ENCODE results near the gene PRMT7.

Gene PRMT7

DNA sequence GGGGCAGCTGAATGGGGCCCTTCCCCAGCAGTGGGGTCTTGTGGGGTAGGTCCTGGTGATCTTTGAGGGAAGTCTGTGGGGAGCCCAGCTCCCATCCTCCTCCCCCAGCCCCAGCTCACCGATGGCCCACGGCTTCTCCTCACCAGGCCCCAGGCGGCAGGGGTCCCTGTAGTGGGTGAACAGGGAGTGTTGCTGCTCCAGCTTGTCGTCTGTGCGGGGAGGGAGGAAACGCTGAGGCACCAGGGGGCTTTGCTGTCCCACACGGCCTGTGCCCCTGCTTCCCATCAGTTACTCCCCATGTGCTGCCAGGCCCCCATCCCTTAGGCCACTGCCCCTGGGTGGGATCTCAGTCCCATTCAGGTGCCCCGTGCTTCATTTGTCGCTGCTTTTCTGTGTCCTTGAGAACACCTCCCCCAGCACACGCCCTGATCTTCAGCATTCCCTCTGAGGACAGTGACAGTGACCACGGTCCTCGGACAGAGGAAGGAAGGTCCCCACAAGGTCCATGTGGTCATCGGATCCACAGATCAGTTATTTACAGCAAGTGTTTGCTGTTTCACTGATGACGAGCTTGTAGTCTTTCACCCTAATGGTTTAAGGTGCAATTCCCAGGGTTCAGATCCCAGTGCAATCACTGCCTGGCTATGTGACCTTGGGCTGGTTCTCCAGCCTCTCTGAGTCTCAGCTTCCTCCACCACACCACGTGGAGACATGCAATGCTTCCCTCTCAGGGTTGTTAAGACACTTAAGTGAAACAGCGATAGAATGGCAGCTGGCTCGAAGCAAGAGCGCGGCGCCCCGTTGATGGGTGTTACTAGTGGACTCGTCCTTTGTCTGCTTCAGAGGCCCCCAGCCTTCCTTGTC is 53.1 kb downstream of the PRMT7 start:
- no peak for DNase-seq (ENCODE audit: low spot score)

DNA sequence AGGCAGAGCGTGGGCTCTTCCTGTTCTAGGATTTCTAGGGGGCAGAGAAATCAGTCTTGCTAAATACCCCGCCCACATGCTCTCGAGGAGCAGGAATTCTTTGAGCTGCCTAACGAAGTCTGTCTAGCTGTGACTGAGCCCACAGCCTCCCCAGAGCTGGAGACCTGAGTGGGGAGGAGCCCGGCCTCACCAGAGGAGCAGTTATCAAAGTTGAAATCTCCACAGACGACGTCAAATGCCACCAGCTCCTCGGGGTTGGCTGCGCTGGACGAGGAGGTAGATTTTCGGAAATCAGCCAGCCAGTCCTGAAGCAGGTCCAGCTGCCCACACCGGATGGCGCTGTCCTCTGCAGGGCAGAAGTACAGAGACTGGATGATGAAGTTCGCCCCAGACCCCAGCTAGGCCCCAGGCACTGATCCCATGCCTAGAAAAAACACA is 53.8 kb downstream of the PRMT7 start:
- no peak for DNase-seq (ENCODE audit: low spot score)

DNA sequence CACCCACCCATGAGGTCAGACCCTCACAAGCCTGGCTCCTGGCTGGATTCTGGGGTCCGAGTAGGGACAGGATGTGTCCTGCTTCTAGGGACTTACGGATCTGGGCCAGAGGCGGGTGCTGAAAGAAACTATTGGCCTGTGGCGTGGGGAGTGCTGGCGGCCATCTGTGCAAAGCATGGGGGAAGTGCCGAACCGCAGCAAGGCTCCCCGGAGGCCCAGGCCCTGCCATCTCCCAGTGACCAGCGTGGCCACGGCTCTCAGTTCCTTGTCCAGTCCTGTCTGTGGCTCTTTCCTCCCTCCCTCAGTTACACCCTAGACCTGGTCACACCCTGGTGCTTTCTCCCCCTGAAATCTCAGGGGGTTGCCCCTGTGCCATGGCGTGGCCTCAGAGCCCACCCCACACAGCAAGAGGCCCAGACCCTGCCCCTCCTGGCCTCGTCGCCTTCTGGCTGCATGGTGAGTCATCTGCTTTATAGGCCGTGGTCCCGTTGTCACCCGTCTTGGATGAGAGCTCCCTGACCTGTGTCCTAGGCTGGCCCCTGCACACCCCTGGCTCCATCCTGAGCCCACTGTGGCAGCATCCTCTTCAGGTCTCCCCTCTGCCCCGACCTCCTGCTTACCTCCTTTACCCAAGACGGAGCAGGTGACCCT is 54.5 kb downstream of the PRMT7 start:
- no peak for DNase-seq (ENCODE audit: low spot score)

DNA sequence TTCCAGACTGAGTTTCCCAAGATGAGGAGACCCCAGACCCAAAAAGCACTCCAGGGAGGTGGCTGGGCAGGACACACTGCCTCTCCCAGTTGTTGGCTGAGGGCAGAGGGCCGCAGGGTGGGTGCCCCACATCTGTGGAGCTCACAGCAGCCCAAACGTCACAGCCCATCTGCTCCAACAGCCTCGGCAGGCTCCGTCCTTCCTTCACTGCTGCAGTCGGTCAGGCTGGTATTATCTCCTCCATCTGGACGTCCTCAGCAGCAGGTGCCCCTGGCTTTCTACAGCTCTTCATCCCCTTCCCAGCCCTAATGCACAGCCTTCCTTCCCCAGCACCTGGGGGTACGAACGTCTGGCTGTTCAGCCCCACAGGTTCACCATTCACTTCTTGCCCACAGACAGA is 55.2 kb downstream of the PRMT7 start:
- DNase-seq (ENCODE audit: low spot score) = no peak

DNA sequence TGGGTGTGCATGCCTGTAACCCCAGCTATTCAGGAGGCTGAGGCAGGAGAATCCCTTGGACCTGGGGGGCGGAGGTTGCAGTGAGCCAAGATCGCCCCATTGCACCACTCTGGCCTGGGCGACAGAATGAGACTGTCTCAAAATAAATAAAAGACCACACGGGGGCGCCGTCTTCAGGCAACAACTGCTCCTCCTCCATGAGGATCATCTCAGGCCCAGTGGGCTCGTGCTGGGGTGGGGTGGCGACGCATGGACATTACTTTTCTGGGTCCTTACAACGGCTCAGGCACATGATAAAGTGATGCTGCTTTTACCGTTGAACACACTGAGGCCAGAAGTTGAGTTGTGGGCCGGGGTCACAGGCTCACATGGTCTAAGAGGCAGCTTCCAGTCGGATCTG is 56.2 kb downstream of the PRMT7 start:
- DNase-seq (ENCODE audit: low spot score) = peak; percentile 8

DNA sequence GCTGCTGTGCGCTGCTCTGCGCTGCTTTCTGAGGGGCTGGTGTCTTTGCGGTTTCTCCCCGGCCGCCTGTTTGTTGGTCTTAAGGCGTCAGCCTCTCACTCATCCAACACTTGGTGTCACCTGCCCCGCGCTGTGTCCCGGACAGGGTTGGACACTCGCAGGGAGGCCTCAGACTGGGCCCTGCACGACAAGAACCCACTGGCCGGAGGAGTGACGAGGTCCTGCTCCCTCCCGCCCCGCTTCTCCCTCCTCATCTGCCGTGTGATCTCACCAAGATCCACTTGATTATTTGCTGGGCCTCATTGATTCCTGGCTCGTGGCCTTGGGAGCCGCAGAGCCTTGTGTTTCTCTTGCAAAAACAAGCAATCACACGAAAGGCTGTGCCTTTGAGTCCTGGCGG is 56.6 kb downstream of the PRMT7 start:
- DNase-seq (ENCODE audit: low spot score) = no peak

DNA sequence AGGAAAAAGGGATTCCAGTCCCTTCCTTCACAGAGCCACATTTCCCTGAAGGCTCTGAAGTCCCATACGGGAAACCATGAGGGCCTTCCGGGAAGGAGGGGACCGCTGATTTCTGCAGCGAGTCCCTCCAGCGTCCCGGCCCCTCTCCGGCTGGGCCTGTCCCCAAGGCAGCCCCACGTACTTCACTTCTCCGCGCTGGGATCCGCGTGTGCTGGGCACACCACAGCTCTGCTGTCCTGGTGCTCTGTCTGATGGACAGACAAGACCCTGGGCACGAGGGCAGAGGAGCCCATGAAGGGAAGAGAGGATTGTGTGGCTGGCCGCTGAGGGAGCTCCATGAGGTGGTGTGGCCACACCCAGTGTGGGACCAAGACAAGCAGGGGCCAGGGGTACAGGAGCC is 57.1 kb downstream of the PRMT7 start:
- DNase-seq (ENCODE audit: low spot score) = no peak

DNA sequence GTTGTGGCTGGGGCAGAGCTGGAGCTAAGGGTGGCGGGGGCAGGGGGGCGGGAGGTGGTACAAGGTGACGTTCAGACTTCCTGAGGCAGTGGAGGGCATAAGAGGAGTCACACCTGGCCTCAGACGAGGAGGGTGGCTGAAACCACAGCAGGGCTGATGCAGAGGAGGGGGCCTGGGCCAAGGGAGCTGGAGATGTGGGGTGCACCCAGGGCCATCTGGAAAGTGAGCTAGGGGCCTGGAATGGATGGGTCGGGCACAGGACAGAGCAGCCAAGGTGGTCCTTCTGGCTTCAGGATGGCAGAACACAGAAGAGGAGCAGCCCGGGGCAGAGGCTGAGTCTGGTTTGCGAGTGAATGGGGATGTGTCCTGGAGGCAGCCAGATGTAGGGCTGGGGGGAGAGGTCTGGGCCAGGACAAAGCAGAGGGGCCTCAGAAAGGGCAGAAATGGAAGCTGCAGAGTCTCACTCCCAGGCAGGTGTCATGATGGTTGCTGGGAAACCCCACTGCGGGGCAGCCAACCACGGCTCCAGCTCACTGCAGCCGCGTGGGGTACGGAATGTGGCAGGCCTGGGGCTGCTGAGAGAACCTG is 57.6 kb downstream of the PRMT7 start:
- no peak for DNase-seq (ENCODE audit: low spot score)

DNA sequence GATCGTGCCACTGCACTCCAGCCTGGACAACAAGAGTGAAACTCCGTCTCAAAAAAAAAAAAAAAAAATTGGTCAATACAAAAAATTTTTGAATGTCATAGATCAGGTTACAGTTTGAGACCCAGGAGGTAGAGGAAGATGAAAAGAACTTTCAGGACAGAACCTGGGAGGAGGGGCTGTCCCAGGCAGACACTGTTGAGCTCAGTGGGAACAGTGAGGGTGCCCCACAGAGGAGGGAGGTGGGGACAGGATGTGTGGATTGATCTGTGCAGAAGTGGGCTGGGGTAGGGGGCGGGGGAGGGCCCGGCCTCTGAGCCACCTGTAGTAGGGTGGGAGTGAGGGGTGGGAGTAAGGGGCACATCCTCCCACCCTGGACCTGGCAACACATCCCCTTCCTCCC is 58.3 kb downstream of the PRMT7 start:
- DNase-seq (ENCODE audit: low spot score) = no peak

DNA sequence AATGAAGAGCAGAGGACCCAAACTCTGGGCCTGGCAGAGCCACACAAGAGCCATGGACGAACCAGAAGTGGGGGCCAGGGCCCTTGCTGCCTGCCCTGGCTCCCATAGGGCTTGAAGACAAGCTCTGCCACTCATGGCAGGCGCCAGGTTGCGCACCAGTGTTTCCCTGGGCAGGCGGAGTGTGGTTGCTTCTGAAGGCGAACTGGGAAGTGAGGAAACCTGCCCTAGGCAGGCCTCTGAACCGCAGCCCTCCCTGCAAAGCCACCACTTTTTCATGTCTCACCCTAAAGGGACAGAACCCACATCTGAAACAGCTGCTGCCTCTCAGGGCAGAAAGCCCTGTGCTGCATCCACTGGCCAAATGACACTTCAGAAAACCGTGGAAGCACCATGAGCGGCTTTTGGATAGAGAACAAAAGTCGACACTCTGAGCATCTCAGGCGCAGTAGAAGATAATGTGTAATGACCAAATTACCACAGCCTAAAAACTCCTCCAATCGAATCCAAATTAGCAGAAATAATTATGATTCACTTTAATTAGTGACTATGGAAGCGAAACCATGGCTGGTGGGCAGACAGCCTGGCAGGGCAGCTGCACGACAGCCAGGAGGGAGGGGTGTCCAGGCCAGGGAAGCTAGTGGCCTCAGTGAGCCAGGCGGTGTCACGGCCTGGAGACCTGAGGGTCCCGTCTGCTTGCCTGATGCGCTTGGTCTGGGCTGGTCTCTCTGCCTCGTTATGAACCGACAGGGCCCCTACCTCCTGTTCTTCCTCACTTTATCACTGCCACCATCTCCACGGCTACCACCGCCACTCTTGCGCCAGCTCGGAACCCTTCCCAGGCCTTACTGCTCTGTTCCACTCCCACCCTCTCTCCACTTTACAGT is 59.1 kb downstream of the PRMT7 start:
- DNase-seq (ENCODE audit: low spot score) = no peak

DNA sequence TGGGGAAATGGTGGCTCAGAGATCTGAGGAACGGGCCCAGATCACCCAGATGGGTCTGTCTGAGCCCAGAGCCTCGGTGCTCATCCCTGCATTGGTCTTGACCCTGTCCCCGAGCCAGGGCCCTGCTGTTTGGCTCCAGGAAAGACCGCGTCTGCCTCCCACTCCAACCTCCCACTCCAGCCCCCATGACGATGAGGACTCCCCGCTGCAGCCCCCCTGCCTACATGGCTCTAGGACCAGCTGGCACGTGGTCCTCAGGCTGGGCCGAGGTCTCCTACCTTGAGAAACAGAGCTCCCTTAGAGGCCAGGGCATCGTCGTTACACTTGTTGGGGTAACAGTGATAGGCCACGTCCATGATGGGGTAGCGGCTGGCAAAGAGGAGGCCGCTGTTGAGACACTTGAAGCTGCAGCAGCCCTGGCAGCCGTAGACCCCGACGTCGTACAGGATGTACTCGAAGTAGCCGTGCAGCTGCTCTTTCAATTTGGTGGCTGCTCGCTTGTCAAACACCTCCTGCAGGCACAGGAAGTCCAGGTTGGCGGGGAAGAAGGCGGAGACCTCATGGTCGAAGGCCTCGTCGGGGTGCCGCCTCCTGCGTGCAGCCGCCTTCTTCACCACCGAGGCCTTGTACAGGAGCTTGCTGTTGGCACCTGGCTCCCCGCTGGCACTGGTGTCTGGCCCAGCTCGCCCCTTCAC is 59.9 kb downstream of the PRMT7 start:
- no peak for DNase-seq (ENCODE audit: low spot score)

DNA sequence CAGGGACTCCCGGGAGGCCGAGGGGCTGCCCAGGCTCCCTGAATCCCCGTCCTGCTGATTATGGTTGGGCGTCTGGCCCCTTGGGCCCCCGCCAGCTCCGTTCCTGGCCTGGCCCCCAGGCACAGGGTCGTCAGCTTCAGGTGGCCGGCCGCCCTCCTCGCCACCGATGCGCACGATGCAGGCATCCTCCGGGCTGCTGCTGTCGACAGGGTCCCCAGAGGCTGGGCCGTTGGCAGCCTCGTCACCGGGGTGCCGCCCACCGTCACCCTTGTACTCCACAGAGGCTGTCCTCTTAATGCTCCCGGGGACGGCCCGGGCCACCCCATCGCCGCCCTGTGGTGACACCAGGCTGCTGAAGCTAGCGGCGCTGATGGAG is 60.4 kb downstream of the PRMT7 start:
- no peak for DNase-seq (ENCODE audit: low spot score)

DNA sequence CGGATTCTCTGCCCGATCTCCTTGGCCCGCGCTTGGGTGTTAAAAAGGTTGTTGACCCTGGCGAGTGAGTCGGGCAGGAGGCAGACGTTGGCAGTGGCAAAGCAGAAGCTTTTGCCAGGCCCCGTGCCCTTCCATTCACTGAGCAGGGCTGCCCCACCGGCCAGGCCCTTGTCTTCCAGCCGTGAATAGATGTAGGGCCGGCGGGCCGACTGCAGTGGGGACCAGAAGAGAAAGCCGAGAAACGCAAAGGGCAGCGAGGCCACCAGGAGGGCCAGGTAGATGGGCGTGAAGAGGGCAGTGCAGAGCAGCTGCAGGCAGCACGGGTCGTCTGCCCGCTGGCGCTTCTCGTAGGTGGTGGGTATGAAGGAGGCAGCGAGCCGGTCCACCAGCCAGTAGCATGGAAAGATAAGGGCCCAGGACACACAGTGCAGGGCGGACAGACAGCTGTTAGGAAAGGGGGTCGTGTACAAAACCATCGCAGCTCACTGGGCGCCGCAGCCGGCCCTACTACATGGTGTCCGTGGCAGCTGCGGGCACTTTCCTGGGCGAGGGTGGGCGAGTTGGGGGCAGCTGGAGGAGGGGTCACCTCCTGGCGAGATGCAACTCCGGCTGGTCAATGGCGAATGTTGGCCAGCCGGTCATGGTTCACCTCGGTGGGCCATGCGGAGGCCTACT is 61.0 kb downstream of the PRMT7 start:
- no peak for DNase-seq (ENCODE audit: low spot score)

DNA sequence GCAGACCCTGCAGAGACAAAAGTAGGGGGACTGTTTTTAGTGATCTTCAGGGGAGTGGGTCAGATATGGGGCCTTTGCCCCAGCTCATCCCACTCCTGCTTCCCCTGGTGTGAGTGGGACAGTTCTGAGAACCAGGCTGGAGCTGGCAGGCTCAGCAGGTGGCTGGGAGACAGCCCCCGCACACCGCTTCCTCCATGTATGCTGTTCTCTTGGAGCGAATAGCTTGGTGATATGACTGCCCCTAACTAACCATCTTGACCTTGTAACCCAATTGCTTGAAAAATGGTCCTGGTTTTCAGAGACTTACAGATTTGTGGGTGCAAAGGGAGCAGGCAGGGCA is 61.5 kb downstream of the PRMT7 start:
- no peak for DNase-seq (ENCODE audit: low spot score)

DNA sequence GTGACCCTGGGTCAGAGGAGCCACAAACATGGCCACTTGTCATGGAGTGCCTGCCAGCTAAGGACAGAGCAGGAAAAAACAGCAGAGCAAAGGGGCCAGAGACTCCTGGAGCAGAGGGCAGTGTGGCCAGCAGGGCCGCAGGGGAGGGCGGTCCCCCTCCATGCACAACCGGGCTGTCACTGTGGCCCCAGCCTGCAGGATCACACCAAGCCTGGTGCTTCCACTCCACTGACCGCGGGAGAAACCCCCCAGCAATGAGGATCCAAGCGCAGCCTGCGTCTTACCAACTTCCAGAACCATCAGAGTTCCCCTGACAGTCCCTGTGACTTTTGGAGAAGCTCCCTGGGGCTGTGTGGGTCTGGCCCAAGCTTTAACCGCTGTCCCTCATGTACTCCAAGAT is 62.0 kb downstream of the PRMT7 start:
- no peak for DNase-seq (ENCODE audit: low spot score)

DNA sequence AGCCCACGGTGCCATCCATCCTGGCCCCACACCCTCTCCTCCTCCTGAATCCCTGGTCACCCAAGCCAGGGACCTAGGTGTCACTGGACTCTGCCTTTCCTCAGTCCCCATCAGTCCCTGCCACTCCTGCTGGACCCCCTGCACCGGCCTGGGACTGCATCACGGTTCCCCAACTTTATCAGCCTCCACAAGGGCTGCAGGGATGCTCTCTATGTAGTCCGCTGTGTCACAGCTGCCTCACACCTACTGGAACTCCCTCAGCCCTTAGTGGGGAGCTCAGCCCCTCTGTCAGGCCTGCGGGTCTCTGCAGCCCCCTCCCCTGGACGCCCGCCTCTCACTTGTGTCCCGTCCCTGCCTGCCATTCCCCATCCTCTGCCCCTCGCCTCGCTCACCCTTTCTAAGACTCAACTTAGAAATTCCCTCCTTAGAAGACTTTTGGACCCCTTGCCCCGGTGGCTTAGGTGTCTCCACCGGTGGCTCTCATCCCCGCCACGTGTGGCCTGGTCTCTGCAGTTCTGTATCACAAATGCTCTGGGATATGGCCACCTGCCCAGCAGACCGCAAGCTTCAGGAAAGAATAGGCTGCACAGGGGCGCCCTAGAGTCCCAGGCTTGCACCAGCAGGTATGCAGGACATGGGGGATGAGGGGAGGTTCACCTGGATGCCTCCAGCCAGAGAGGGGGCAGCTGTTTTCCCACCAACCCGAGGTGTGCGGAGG is 62.9 kb downstream of the PRMT7 start:
- no peak for DNase-seq (ENCODE audit: low spot score)

DNA sequence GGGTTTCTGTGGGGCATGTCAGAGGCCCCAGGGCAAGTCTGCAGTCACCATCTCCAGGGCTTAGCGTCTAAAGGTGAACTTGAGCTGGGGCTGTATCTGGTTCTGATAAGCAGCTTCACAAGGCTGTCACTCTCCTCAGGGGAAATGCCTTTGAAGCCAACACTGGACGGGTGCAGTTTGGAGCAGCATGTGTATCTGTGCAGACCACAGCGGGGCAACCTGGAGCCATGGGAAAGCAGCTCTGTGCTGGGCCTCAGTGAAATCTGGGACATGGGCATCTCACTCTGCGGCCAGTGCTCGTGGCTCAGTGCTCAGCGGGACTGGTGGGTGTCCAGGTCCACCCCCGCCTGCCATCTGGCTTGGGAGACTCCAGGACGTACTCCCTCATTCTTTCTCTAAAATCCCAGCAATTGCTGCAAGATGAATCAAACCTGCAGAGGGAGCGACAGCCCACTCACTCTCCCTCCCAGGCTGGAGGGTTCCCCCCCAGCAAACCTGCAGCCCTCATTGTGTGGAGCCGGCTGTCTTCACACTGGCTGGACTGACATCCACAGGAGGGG is 63.5 kb downstream of the PRMT7 start:
- no peak for DNase-seq (ENCODE audit: low spot score)

DNA sequence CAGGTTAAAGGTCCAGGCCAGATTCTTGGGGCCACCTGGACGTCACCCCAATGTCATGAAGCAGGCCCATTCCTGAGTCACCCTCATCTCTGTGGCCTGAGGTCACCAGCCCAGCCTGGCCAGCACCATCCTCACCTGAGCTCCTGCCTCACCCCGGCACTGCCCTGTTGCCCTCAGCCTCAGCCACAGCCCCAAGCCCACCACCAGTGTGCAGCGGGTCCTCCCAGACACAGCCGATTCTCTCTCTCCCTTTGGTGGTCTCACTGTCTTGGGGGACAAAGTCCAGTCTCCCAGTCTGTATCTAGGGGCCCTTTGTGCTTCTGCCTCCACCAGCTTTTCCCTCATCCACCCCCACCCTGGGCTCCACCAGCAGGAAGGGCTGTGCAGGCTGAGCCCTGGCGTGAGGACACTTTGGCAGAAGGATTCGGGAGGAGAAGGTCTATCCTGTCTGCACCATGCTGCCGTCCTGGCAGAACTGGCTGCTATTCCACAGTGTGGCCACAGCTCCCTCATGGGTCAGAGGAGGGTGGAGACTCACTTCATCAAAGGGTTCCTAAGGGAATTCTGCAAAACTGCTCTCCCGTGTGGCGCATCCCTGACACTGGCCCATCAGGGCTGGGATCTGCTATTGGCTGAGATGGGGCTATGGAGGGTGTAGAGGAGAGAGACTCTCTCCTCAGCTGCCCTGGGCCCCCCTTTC is 64.3 kb downstream of the PRMT7 start:
- DNase-seq (ENCODE audit: low spot score) = no peak

DNA sequence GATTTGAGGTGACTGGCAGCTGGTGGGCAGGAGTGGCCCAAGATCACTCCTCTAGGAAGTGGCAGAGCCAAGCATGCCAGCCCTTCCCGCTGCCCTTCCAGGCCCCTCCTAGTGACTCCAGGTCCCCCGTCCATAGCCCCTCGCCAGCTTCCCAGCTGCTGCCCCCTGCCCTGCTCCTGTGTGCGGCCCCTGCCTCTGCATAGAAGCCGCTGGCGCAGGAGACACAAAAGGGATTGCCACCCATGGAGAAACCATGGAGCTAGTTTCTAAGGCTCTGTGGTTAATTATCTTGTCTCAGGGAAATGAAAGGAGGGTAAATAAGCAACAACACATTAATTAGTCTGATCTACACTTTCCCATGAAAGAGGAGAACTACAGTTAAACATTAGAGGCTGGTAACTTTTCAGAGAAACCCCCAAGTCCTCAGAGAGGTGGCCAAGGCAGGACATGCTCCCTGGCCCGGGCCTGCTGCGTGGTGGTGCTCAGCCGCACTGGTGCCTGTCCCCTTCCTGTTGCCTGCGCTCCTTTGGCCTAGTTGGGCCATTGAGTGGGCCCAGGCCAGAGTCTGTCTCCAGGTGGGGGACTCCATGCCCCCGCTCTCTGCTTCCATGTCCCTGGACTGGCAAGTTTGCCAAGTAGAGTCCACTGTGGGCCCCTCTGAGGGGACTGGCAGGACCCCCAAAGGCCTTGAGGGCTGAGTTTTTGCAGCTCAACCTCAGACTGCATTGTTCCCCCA is 65.2 kb downstream of the PRMT7 start:
- no peak for DNase-seq (ENCODE audit: low spot score)

Measured in hematopoietic multipotent progenitor cell treated with erythropoietin and hydrocortisone succinate and interleukin-3 and kit ligand, for 17 days (in vitro differentiated cells).